ENCODE data around the gene PLCH1.

Gene PLCH1

GRCh38 chr3:155602307-155602706 is 142.6 kb downstream of the PLCH1 start:
- H3K27ac ChIP-seq = no peak overlapping the region
- TF ChIP-seq CTCF (conservative IDR thresholded peaks at IDR 0.05) = no peak

DNA sequence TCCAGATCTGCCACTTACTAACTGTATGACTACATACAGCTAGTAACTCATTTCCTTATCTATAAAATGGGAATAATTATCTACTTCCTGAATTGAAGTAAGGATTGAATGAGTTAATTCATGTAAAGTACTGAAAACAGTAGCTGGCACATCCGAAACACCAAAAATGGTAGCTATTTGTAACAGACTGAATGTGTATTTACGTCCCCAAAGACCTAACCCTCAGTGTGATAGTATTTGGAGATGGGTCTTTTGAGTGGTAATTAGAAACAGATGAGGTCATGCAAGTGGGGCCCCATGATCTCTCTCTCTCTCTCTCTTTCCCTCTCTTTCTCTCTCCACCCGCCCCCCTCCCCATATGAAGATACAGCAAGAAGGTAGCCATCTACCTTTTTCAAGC is 146.2 kb downstream of the PLCH1 start:
- no peak overlapping the region for H3K27ac ChIP-seq
- TF ChIP-seq CTCF (conservative IDR thresholded peaks at IDR 0.05) = no peak

DNA sequence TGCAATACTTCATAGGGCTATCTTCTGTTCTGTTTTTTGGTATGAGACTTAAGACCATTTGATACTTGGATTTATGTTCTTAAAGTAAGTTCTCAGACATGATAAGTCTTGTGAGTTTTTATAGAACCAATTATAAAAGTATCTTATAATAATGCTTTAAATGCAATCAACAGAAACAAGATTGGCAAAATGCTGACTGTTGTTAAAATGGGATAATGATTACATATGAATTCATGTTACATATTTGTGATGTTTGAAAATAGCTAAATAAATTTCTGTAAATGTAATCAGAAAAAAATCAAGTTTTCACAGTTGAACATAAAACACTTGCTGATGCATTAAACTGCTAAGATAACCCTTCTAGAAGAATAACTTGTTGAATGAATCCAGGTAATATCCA is 148.3 kb downstream of the PLCH1 start:
- H3K27ac ChIP-seq = no peak overlapping the region
- TF ChIP-seq CTCF (conservative IDR thresholded peaks at IDR 0.05) = no peak

GRCh38 chr3:155595371-155595770 is 149.5 kb downstream of the PLCH1 start:
- H3K27ac ChIP-seq = no peak overlapping the region
- TF ChIP-seq CTCF (conservative IDR thresholded peaks at IDR 0.05) = no peak

- H3K27ac ChIP-seq = no peak overlapping the region
- TF ChIP-seq CTCF (conservative IDR thresholded peaks at IDR 0.05) = no peak
Observed at GRCh38 chr3:155594526-155595187, 150.2 kb downstream of the PLCH1 start.

GRCh38 chr3:155587581-155587980 is 157.3 kb downstream of the PLCH1 start:
- no peak for TF ChIP-seq CTCF (conservative IDR thresholded peaks at IDR 0.05)
- no peak overlapping the region for H3K27ac ChIP-seq

GRCh38 chr3:155585384-155585783 is 159.5 kb downstream of the PLCH1 start:
- TF ChIP-seq CTCF (conservative IDR thresholded peaks at IDR 0.05) = no peak
- no peak overlapping the region for H3K27ac ChIP-seq

All from VCaP (cell line).